Transverse colon (tissue), 4 donors: ENCODE data around the gene ARHGEF1.

Experiments used
- POLR2A ChIP-seq: fragments of 450-650 bp; IDR thresholded peaks from one replicate; pipeline ENCODE4 v1.6.1; 2016; ENCODE audit warnings: antibody characterized with exemption, mild to moderate bottlenecking, moderate library complexity
- POLR2AphosphoS5 ChIP-seq, 3 donors: sonication (generic); formaldehyde crosslinking; IDR thresholded peaks; one replicate each; pipeline ENCODE4 v1.6.1; 2016; ENCODE audit warnings: antibody characterized with exemption in 3 of 3
- TF ChIP-seq, protein P1 (sequence below), 5 experiments: fragments of 200-600 bp in 3 of 5; fragments of 450-650 bp in 2 of 5; sonication (generic) in 3 of 5; IDR thresholded peaks; 1 replicate in 2 of 5; 2 replicates in 3 of 5; pipeline ENCODE4 v1.5.1; 2016 to 2017; ENCODE audit warnings: antibody characterized with exemption in 5 of 5, inconsistent platforms in 3 of 5, mild to moderate bottlenecking in 2 of 5, moderate library complexity in 1 of 5

DNA sequence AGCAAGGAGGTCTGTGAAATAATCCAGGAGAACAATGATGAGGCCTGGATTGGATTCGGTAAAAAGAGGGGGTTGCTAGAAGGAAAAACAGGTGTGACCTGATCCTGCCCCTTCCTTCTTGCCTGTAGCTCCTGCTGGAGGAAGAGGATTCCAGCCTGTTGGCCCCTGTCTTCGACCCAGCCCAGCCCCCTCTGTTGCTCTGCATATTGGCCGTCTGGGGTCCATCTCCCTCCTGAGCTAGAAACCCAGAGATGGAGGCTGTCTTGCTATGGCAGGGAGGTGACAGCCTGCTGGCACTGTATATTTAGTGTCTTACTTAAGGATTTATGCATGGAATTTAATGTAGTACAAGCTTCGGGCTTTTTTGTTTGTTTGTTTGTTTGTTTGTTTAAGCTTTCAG is 31.5 kb upstream of the ARHGEF1 start:
- TF ChIP-seq, protein P1, sequence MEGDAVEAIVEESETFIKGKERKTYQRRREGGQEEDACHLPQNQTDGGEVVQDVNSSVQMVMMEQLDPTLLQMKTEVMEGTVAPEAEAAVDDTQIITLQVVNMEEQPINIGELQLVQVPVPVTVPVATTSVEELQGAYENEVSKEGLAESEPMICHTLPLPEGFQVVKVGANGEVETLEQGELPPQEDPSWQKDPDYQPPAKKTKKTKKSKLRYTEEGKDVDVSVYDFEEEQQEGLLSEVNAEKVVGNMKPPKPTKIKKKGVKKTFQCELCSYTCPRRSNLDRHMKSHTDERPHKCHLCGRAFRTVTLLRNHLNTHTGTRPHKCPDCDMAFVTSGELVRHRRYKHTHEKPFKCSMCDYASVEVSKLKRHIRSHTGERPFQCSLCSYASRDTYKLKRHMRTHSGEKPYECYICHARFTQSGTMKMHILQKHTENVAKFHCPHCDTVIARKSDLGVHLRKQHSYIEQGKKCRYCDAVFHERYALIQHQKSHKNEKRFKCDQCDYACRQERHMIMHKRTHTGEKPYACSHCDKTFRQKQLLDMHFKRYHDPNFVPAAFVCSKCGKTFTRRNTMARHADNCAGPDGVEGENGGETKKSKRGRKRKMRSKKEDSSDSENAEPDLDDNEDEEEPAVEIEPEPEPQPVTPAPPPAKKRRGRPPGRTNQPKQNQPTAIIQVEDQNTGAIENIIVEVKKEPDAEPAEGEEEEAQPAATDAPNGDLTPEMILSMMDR (IDR thresholded peaks at IDR 0.05), result no peak
- TF ChIP-seq POLR2A (no peak), POLR2AphosphoS5 (IDR thresholded peaks at IDR 0.05) (no peak)
